T-helper 22 cell (primary cell): ENCODE measurements around the gene CLIP4.
"Not testable (repeated sequence)": the region's sequence is repeated elsewhere in the genome, so short reads cannot be mapped to it uniquely, and the experiment has no call there.

Experiments used
- DNase-seq: peaks from one replicate; pipeline ENCODE4 v3.0.0-alpha.2; 2020; ENCODE audit warnings: low read depth

CLIP4 gene, protein sequence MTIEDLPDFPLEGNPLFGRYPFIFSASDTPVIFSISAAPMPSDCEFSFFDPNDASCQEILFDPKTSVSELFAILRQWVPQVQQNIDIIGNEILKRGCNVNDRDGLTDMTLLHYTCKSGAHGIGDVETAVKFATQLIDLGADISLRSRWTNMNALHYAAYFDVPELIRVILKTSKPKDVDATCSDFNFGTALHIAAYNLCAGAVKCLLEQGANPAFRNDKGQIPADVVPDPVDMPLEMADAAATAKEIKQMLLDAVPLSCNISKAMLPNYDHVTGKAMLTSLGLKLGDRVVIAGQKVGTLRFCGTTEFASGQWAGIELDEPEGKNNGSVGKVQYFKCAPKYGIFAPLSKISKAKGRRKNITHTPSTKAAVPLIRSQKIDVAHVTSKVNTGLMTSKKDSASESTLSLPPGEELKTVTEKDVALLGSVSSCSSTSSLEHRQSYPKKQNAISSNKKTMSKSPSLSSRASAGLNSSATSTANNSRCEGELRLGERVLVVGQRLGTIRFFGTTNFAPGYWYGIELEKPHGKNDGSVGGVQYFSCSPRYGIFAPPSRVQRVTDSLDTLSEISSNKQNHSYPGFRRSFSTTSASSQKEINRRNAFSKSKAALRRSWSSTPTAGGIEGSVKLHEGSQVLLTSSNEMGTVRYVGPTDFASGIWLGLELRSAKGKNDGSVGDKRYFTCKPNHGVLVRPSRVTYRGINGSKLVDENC

DNA sequence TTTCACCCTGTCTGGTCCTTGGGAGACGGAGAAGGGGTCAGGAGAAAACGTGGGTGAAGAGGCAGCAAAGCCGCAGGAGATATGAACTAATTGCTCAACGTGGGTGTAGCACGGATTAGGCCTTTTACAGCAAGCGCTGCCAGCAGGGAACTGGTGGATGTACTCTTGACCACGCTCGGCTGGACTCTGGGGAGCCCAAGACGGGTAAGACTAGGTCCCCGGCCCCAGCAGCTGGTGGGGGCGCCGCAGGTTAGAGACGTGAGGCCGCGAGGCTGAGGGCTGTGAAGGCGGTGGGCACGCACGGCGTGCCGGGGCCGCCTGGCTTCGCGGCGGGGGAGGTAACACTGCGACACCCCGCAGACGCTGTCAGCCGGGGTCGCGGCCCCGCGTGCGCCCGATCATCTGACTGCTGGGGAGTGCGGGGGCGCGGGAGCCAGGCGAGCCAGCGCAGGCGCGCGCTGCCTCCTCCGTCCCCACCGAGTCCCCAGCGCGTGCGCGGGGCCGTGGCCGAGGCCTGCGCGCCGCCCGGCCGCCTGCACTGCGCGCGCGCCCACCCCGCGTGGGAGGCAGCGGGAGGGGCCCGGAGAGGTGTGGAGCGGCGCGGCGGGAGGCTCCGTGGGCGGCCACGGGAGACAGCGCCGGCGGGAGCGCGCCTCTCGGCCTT is at the start of gene CLIP4:
CLIP4 (plus strand) TSS at position 470 of the 664 bp plus-strand sequence. CDS start 5,974 bp downstream, outside the sequence.
- DNase-seq = peak; percentile 55

DNA sequence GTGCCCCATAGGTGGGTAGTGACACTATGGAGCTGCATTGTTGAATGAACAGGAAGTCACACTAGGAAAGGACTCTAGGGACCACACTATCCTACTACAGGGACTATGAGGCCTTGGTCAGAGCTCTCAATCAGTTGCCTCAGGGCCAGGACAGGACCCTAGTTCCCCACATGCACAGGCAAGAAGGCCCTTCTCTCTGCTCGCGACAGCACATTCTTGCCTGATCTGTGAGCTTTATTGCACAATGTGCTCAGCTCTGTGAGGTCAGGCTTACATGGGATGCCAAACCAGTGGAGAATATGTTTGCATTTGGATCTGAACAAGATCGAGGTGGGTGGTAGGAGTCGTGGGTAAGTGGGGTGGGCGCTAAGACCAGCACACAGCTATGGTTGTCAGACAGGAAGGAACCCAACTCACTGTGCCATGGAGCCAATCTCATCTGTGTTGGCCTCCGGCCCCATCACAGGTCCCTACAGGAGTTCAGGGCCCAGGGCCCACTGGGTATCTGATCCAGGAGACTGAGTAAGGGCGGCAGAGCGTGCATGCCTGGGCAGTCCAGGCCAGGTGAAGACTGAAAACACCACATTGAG is 48.8 kb upstream of the CLIP4 start:
- DNase-seq = no peak

DNA sequence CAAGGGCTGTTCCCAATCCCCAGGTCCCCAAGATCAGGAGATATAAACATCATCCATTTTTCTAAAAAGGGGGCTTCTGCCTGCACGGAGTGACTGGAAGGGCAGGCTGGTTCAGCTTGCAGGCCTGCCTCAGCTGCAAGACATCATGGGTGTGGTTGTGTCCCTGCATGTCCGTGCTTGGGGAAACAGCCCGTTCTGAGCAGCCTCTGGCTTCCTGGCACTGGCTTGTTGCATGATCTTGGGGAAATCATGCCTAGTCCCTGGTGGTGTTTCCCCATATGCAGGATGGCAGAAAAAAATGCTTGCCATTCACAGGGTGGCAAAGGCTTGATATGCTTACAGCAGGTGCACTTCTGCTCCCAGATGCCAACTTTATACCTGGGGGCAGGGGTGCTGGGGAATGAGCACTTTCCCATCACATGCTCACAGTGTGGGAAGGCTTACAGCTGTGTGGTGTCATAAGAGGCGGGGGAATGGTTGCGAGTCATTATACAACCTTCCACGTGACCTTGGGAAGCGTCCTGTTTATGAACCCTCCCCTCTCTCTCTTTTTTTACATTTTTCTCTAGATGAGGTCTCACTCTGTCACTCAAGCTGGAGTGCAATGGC is 48.1 kb upstream of the CLIP4 start:
- DNase-seq = no peak

DNA sequence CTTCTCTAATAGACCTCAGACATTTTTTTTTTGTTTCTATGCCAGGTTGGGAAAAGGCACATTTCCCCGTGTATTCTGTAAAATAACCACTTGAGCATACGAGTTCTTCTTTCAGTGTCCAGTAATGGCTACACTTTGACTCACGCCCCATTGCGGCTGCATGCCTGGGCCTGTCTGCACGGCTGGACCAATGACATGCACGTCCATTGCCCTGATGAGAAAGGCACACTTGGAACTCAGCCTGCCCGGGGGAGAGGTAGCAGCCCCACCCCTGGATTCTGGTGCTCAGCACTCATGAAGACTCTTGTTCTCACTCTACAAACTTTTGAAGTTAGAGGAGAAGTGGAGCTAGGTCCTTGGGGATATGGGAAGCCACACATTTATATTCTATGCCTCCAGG is 46.7 kb upstream of the CLIP4 start:
- DNase-seq = no peak

DNA sequence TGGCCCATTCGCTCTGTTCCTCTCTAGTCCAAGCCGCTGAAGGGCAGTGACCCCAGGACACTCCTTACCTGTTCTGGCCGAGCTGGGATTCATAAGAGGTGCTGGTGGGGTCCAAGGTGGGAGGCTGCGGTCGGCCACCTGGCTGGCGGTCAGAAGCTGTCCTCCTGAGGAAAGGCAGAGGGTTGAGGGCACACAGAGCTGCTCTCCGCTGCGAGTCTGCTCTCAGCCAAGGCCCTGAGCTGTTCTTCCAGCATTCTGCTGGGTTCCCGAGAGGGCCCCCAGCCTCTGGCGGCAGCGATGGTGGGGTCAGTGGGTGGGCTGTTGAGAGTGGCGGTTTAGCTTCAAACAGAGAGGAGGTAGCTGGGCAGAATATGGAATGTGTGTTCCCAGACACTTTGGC is 44.7 kb upstream of the CLIP4 start:
- no peak for DNase-seq

DNA sequence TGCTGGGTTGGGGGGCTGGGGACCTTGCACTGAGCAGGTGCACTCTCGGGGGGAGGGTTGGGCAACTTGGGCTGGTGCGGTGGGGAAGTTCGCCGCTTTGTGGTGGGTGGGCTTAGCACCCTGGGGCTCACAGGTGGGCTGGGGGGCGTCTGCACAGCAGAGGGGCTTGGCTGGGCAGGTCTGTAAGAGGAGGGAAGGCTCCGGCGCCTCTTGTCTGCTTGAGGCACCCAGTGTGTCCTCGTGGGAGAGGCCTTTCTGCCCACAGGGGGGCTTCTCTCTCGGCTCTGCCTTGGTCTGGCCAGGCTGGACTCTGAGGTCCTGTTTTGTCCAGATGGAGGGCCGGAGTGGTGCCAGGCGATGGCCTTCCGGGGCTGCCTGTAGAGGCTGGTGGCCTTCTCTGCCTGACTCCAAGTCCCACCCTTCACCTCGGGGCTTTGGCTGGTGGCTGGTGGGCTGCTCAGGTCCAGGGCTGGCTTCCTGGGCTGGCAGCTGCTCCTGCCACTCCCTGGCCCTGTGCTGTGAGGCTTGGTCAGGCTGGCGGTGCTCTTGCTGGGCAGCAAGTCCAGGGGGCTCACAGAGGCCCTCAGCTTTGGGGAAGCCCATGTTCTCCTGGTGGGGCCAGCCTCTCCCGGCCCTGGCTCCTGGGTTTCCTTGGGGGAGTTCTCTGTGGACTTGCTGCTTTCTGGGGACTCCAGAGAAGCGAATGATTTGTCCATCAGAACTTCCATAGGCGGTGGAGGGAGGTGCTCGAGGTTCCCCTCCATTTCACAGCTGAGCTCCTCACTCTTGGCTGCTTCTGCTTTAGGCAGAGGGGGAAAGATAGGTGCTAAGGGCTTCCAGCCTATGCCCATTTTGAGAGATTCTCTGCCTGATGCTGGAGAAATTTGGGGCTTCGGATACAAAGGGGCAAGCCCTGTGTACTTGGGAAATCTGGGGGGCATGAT is 43.9 kb upstream of the CLIP4 start:
- DNase-seq = no peak

DNA sequence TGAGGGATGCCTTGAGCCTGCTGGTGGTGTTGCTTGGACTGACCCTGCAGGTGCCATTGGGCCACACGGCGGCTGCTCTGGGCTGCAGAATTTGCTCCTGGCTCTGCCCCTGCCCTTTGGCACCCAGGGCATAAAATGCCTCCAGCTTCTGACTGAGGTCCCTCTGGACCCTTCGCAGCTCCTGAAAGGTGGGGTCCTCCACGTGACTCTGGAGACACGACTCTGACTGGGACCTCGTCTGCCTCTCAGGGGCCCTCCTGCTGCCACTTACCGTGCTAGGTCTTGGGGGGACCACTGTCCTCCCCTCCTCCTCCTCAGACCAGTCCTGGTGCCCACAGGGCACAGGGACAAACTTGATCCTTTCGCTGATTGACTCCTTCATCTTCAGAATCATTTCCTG is 43.0 kb upstream of the CLIP4 start:
- DNase-seq = no peak

DNA sequence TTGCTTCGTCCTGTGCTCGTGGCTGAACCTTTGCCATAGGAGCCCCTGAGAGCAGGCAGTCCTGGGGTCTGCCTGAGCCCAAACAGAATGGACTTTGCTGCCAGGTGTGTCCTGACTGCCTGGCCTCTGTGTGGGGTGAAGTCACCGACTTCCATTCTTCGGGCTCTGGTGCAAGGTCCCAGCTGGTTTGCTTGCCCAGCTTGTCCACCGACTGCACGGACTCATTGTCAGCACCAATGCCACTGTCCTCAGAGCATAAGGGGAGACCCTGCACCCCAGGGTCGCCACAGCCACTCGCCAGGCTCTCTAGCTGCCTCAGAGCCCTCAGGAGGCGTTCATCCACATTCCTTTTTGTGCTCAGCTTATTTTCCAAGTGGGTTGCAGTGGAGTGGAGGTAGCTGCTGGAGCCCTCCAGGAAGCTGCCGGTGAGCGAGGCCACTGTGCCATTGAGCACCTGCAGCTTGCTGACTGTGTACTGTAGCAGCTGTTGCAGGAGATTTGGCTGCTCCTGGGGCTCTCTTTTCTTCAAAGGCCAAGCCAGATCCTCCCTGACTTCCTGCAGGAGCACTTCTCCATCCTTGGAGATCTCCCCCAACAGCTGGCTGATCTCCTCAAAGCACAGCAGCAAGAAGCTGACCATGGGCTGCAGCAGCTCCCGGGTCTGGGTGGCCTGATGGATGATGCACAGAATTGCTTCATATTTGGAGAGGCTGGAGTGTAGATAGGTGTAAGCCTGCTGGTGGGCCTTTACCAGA is 42.1 kb upstream of the CLIP4 start:
- DNase-seq = no peak

DNA sequence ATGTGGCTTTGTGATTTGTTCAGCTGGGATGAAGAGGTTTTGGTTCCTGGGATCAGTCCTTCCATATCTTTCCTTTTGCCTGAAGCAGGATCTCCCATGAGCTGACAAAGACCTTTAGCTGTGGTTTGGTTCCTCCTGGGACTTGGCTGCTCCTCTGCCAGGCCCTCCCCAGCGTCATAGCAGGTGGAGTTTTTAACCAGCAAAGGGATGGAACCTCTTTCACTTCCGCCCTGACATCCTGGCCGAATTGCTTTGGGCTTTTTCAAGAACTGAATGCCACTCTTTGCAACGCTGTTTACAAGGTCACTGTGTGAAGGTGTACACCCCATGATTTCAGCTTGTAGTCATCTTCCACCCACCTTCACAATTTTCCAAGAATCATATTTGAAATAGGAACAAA is 41.3 kb upstream of the CLIP4 start:
- no peak for DNase-seq

DNA sequence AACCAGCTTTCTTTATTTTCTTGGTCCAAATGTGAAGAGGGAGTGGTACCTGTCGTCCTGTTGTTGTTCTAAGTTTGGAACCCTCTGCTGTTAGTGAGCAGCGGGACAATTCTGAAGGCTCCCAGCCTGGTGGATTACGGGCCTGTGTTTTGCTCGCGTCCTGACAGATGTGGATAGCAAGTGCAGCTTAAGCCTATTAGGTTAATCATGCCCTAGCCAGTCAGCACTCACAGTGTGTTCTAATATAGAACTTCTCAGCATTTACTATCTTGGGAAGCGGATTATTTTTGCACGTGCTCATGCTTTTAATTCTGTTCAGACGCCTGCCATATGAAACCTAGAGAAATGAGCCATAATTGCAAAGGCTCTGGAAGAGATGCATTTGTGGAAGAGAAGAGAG is 40.8 kb upstream of the CLIP4 start, which contains the start of gene PCARE:
PCARE (minus strand) TSS at position 113 of the 400 bp plus-strand sequence. CDS start 262 bp downstream, outside the sequence.
- DNase-seq = no peak

DNA sequence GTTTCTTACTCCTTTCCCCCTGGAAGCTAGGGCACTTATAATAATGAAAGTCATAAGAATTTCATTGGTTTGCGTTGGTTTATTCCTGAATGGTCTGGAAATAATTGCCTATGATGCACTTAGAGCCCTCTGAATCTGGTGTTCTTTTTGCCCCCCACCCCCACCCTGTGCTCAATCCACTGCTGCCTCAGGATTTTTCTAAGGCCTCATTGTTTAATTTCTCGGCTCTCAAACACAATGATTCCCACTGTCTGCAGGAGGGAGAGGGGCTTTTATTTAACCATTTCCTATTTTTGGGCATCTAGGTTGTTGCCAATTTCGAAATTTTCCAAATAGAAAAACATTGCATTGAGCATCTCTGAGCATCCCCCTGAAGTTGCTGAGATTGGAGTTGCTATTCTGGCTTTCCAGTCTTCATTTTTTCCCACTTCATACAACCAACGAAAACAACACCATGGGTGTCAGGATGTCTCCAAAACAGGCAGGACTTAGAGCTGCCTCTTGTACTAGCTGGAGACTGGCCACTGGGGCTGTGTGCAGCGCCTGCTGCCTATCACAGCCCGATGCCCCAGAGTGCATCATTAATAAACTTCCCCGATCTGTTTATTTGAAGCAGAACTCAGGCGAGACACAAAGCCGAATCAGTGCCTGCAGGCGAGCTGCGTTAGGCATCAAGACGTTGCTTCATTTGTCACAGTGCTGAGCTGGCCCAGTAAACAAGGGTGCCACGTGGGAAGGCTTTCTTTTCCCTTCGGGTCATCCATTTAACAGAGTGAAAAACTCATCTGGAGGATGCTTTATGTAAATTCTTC is 39.1 kb upstream of the CLIP4 start:
- DNase-seq = no peak

DNA sequence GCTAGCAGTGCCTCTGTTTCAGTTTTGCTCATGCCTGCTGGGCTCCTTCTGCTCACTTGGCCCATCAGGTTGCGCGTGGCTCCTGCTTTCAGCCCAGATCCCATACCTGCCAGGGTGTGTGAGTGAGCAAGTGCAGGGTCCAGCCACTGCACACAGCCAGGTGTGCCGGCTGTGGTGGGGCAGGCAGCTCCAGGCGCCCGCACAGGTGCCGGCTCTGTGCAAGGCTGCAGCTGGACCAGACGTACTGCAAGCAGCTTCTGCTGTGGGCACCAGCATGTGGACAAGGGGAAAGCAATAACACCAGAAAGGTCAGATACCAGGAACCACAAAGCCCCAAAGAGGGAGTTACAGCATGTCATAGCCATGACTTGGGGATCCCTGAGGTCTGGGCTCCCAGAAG is 35.3 kb upstream of the CLIP4 start:
- DNase-seq = no peak

DNA sequence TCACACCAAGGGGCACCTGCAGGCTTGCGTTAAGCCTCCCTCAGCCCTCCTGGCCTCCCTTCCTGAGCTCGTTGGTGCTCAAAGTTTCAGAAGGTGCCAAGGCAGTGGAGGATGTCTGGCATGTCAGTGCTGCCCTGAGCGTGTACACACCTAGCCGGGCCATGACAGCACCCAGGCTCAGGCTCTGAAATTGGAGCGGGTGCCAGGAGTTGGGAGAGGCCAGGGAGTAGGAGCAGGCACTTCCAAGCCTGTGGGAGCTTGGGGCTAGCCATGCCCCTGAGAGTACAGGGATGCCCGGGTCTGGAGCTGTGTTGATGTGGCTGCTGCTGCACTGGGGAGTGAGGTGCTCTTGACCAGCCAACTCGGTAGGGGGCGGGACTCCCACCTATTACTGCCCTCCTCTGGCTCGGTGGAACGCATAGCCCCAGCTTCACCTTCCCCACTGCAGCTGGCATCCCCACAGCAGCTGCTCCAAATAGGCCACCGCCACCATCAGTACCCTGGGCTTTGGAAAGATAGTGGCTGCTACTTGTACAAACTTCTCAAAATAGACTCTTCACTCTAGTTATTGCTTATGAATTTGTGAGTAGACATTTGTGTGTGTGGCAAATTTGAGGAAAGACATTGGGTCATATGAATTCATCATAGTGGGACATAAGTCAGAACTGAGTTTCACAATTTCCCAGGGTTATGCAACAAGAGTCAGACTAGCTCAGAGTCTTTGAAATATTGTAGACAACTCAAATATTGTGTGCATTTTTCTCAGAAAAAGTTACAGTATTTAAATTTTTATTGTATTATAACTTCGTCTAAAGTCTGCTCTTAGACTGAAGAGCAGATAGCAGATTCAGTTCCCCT is 34.1 kb upstream of the CLIP4 start:
- DNase-seq = no peak

DNA sequence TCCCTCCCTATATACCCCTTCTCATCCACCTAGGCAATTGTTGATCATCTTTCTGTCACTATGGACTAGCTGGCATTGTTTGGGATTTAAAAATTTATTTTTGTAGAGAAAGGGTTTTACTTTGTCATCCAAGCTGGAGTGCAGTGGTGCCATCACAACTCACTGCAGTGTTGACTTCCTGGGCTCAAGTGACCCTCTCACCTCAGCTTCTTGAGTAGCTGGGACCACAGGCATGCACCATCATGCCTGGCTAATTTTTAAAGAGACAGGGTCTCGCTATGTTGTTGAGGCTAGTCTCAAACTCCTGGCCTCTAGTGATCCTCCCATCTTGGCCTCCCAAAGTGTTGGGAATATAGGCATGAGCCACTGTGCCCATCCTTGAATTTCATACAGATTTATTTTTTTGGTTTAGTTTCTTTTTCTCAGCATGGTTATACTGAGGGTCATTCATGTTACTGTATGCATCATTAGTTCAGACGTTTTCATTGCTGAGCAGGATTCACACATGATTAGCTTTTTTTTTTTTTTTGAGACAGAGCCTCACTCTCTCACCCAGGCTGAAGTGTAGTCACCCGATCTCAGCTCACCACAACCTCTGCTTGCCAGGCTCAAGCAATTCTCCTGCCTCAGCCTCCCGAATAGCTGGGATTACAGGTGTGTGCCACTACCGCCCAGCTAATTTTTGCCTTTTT is 32.3 kb upstream of the CLIP4 start:
- DNase-seq = no peak

DNA sequence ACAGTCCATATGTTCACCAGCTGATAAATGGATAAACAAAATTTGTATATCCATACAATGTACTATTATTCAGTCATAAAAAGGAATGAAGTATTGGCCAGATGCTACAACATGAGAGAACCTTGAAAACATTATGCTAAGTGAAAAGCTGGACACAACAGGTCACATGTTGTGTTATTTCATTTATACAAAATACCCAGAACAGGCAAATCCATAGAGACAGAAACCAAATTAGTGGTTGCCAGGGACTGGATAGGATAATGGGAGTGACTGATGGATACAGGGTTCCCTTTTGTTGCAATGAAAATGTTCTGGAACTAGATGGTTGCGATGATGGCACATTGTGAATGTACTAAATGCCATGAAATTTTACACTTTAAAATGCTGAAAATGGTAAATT is 30.7 kb upstream of the CLIP4 start:
- no peak for DNase-seq

DNA sequence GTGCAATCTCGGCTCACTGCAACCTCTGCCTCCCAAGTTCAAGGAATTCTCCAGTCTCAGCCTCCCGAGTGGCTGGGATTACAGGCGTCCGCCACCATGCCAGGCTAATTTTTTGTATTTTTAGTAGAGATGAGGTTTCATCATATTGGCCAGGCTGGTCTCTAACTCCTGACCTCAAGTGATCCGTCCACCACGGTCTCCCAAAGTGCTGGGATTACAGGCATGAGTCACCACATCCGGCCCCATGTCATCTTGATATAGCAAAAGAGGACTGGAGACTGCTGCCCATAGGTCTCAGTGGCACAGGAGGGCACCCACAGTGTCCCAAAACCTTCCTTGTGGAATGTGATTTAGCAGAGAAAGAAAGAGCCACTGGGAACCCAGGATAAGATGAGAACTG is 24.9 kb upstream of the CLIP4 start:
- not testable (repeated sequence) for DNase-seq

DNA sequence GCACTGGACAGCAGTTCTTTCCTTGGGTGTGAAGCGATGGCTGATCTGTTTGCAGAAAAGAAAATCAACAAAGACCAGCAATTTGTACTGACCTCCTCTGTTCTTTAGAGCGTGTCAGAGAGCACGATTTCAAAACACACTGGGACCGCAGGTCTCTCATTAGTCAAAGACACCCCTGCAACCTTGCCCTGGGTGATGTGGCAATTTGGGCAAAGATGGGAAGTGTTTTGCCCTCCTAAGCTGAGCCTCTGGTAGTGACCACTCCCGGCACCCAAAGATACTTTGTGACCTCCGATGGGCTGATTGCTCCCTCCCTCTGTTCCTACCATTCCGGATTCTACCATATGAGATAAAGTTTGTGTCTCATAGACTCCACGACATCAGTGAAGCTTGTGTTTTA is 18.2 kb upstream of the CLIP4 start:
- no peak for DNase-seq

DNA sequence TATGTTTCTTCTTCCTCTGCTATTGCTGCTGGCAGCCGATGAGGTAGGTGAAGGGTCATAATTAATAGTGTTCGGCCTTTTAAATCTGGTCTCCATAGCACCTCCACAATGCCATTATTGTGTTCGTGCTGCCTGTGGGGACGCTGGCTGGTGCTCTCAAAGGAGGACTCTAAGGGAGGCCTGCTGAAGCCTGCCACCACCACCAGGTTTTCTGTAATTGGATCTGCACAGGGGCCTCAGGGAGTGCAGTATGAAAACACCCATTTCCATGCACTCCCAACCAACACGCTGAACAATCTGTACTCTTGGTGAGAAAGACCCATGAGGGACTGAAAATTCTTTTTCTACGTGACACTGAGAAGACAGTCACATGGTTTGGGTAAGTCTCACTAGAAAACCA is 17.6 kb upstream of the CLIP4 start:
- no peak for DNase-seq
